Cardiac muscle cell (in vitro differentiated cells and primary cell): ENCODE data around the gene ACAP2. TPM values are rescaled to one million over a fixed set of nuclear protein-coding genes. Genes with fewer than 3 reads are reported as not detected.
A peak's percentile ranks its signal among the peaks of the same experiment; 100 is the strongest.

ENCODE experiments used
- DNase-seq, 2 donors: peaks; one replicate each; pipeline versions ENCODE4 v3.0.0 to v3.0.0-alpha.2; 2010 to 2017; ENCODE audit warnings: low read depth in 1 of 2, low spot score in 1 of 2
- H3K27ac ChIP-seq: fragments of 200-600 bp; sonication (generic); 2 replicates; pipeline ENCODE4 v1.5.1; 2016
- H3K27me3 ChIP-seq: fragments of 200-600 bp; sonication (generic); 2 replicates; pipeline ENCODE4 v1.6.0; 2016; ENCODE audit warnings: control low read depth
- H3K36me3 ChIP-seq: fragments of 200-600 bp; sonication (generic); 2 replicates; pipeline ENCODE4 v1.5.1; 2016; ENCODE audit warnings: control low read depth
- H3K4me1 ChIP-seq: fragments of 200-600 bp; sonication (generic); 2 replicates; pipeline ENCODE4 v1.8.1; 2017; ENCODE audit warnings: low read depth, mild to moderate bottlenecking, mixed run types
- H3K4me3 ChIP-seq: fragments of 200-600 bp; sonication (generic); 2 replicates; pipeline ENCODE4 v1.5.1; 2016; ENCODE audit warnings: mild to moderate bottlenecking
- H3K9me3 ChIP-seq: fragments of 200-600 bp; sonication (generic); 2 replicates; pipeline ENCODE4 v1.5.1; 2017; ENCODE audit warnings: low read depth, mild to moderate bottlenecking, control low read depth
- CTCF ChIP-seq: IDR thresholded peaks from 2 replicates; pipeline ENCODE4 v1.5.1; 2012; ENCODE audit warnings: low read depth, mild to moderate bottlenecking, low read length
- polyA plus RNA-seq: library from polyadenylated mRNA; unstranded; fragments of >200 nt; fragmentation: Nextera tagmentation; extraction: Ambion mirVana; gene quantifications from 2 replicates; pipeline ENCODE4 v1.2.1, GENCODE V29; 2016
- total RNA-seq: library from RNA; depleted of rRNA; stranded (reverse); fragments of >200 nt; gene quantifications from 2 replicates; pipeline ENCODE4 v1.2.3, GENCODE V29; 2016

ACAP2 gene
- total and polyA plus RNA-seq, 2 experiments from 2014 or later = 36.2 to 44.4 TPM

GRCh38 chr3:195227871-195228270, 214.9 kb downstream of the ACAP2 start:
- Histone ChIP-seq H3K27me3 (no peaks in the 10 kb centered on the region), H3K4me1 (no peaks in the 10 kb centered on the region), H3K4me3 (no peak overlapping the region), H3K9me3 (no peaks in the 10 kb centered on the region), H3K36me3 (no peaks in the 10 kb centered on the region), H3K27ac (no peak overlapping the region)
- DNase-seq = no peak
- no peak for TF ChIP-seq CTCF

GRCh38 chr3:195226900-195227447, 215.8 kb downstream of the ACAP2 start:
- no peak overlapping the region for H3K27ac ChIP-seq
- peak; percentile 33 to 47 for DNase-seq
- peak; percentile 57 for TF ChIP-seq CTCF
- no peaks in the 10 kb centered on the region for H3K27me3 ChIP-seq
- peaks cover under 1% of the 10 kb centered on the region for H3K4me1 ChIP-seq
- H3K9me3 ChIP-seq = no peaks in the 10 kb centered on the region
- H3K4me3 ChIP-seq = no peak overlapping the region
- no peaks in the 10 kb centered on the region for H3K36me3 ChIP-seq

- Histone ChIP-seq H3K27ac (no peak overlapping the region), H3K27me3 (no peaks in the 10 kb centered on the region), H3K9me3 (no peaks in the 10 kb centered on the region), H3K4me1 (peaks cover 6% of the 10 kb centered on the region), H3K4me3 (no peak overlapping the region), H3K36me3 (no peaks in the 10 kb centered on the region)
- no peak for TF ChIP-seq CTCF
- no peak for DNase-seq
Measured at GRCh38 chr3:195226445-195226844, 216.4 kb downstream of the ACAP2 start.

GRCh38 chr3:195224980-195225580, 217.7 kb downstream of the ACAP2 start:
- Histone ChIP-seq H3K27me3 (no peaks in the 10 kb centered on the region), H3K9me3 (no peaks in the 10 kb centered on the region), H3K27ac (no peak overlapping the region), H3K4me3 (no peak overlapping the region), H3K4me1 (peaks cover 7% of the 10 kb centered on the region), H3K36me3 (no peaks in the 10 kb centered on the region)
- no peak for DNase-seq
- no peak for TF ChIP-seq CTCF

Other genes with a start within 250 kb of the ACAP2 start
- 59.1 and 62.2 TPM in 2 replicates for gene XXYLT1, start 171.9 kb downstream of the ACAP2 start, total RNA-seq
- 52.5 and 62.3 TPM in 2 replicates for gene XXYLT1, start 171.9 kb downstream of the ACAP2 start, polyA plus RNA-seq
- gene PPP1R2, start 100.3 kb upstream of the ACAP2 start, total RNA-seq = 127 and 474 TPM in 2 replicates
- gene PPP1R2, start 100.3 kb upstream of the ACAP2 start, polyA plus RNA-seq = 63.0 and 87.0 TPM in 2 replicates
- not detected in 2 replicates for gene APOD, start 140.9 kb upstream of the ACAP2 start, total RNA-seq
- gene APOD, start 140.9 kb upstream of the ACAP2 start, polyA plus RNA-seq = 0.19 and 0.24 TPM in 2 replicates